Prostate gland (tissue), 2 donors: Measurements from ENCODE around the gene KCTD8.

Experiments
- CTCF ChIP-seq, 4 experiments: fragments of 200-600 bp in 2 of 4; fragments of 450-650 bp in 2 of 4; sonication (generic) in 2 of 4; IDR thresholded peaks; 1 replicate in 3 of 4; 2 replicates in 1 of 4; pipeline ENCODE4 v1.5.1; 2016 to 2019; ENCODE audit warnings: antibody characterized with exemption in 4 of 4, mild to moderate bottlenecking in 2 of 4, moderate library complexity in 2 of 4
- POLR2A ChIP-seq: fragments of 450-650 bp; IDR thresholded peaks from one replicate; pipeline ENCODE4 v1.6.1; 2016; ENCODE audit warnings: antibody characterized with exemption, mild to moderate bottlenecking

GRCh38 chr4:44448521-44449461 is at the start of gene KCTD8:
- TF ChIP-seq CTCF (IDR thresholded peaks at IDR 0.05), result peak; percentile 39 to 85 (median 68)
- no peak for TF ChIP-seq POLR2A
